MM.1S (cell line): ENCODE results near the gene COPS8.

Experiments used
- DNase-seq: peaks from one replicate; pipeline ENCODE4 v3.0.0-alpha.2; 2015
- H2AFZ ChIP-seq: fragments of 300-600 bp; sonication (generic); 2 replicates; pipeline ENCODE4 v1.6.0; 2016; ENCODE audit warnings: antibody characterized with exemption, low read length
- H3F3A ChIP-seq: fragments of 300-600 bp; sonication (generic); 2 replicates; pipeline ENCODE4 v1.6.1; 2016; ENCODE audit warnings: mild to moderate bottlenecking, antibody characterized with exemption, low read length, moderate library complexity, mixed read lengths; ENCODE audit not compliant: insufficient read depth
- H3K27ac ChIP-seq: fragments of 300-600 bp; sonication (generic); 2 replicates; pipeline ENCODE4 v1.5.1; 2016; ENCODE audit warnings: mild to moderate bottlenecking, low read length
- H3K27me3 ChIP-seq: fragments of 300-600 bp; sonication (generic); replicated peaks from 2 replicates; pipeline ENCODE4 v1.6.0; 2016; ENCODE audit warnings: low read length; ENCODE audit not compliant: insufficient read depth
- H3K36me3 ChIP-seq: fragments of 300-600 bp; sonication (generic); replicated peaks from 2 replicates; pipeline ENCODE4 v1.6.1; 2016; ENCODE audit warnings: mild to moderate bottlenecking, low read length, mixed read lengths; ENCODE audit not compliant: insufficient read depth
- H3K4me1 ChIP-seq: fragments of 300-600 bp; sonication (generic); 2 replicates; pipeline ENCODE4 v1.6.1; 2016; ENCODE audit warnings: low read length, mixed read lengths
- H3K4me2 ChIP-seq: fragments of 300-600 bp; sonication (generic); 2 replicates; pipeline ENCODE4 v1.6.0; 2016; ENCODE audit warnings: low read depth, low read length
- H3K4me3 ChIP-seq: fragments of 300-600 bp; sonication (generic); 2 replicates; pipeline ENCODE4 v1.5.1; 2016; ENCODE audit warnings: low read length, mixed read lengths
- H3K79me2 ChIP-seq: fragments of 300-600 bp; sonication (generic); 2 replicates; pipeline ENCODE4 v1.6.1; 2016; ENCODE audit warnings: mixed run types, low read length, mixed read lengths
- H3K9ac ChIP-seq: fragments of 300-600 bp; sonication (generic); 2 replicates; pipeline ENCODE4 v1.6.1; 2016; ENCODE audit warnings: low read length, mixed read lengths
- H3K9me2 ChIP-seq: fragments of 300-600 bp; sonication (generic); replicated peaks from 2 replicates; pipeline ENCODE4 v1.6.1; 2016; ENCODE audit warnings: mild to moderate bottlenecking, low read length, mixed read lengths; ENCODE audit not compliant: insufficient read depth
- H3K9me3 ChIP-seq: fragments of 300-600 bp; sonication (generic); replicated peaks from 2 replicates; pipeline ENCODE4 v1.6.1; 2016; ENCODE audit warnings: mild to moderate bottlenecking, low read length, mixed read lengths; ENCODE audit not compliant: insufficient read depth
- H4K20me1 ChIP-seq: fragments of 300-600 bp; sonication (generic); 2 replicates; pipeline ENCODE4 v1.6.1; 2016; ENCODE audit warnings: mild to moderate bottlenecking, low read length, moderate library complexity, mixed read lengths; ENCODE audit not compliant: insufficient read depth
- EZH2 ChIP-seq: fragments of 300-600 bp; sonication (generic); optimal IDR thresholded peaks from 2 replicates; pipeline ENCODE3; 2017; ENCODE audit warnings: low read depth, mild to moderate bottlenecking, antibody characterized with exemption, low read length, mixed read lengths
- EZH2phosphoT487 ChIP-seq: fragments of 300-600 bp; sonication (generic); IDR thresholded peaks from 2 replicates; pipeline ENCODE4 v1.6.1; 2018; ENCODE audit warnings: antibody characterized with exemption, low read length
- TF ChIP-seq, protein P1 (sequence below): fragments of 300-600 bp; sonication (generic); IDR thresholded peaks from 2 replicates; pipeline ENCODE4 v1.5.1; 2016; ENCODE audit warnings: antibody characterized with exemption, low read length, mixed read lengths

COPS8 gene

DNA sequence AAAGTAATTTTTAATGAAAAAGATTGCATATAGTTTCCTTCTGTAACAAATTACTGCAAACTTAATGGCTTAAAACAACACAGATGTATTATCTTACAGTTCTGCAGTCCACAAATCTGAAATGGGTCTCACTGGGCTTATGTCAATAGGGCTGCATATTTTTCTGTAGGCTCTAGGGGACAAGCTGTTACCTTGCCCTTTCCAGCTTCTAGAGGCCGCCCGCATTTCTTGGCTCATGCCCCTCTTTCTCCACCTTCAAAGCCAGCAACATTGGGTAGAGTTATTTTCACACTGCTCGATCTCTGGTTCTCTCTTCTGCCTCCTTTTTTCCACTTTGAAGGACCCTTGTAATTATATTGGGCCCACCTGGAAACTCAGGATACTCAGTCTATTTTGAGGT lies 16.7 kb downstream of the COPS8 start:
- Histone ChIP-seq H3K27me3 (no peaks in the 10 kb centered on the region), H3K9me3 (no peaks in the 10 kb centered on the region), H3K9ac (no peak overlapping the region), H3K27ac (no peak overlapping the region), H3K4me3 (no peak overlapping the region), H2AFZ (no peak overlapping the region), H4K20me1 (no peaks in the 10 kb centered on the region), H3K79me2 (no peaks in the 10 kb centered on the region), H3K4me2 (no peak overlapping the region), H3K9me2 (no peaks in the 10 kb centered on the region), H3F3A (no peaks in the 10 kb centered on the region), H3K4me1 (no peaks in the 10 kb centered on the region), H3K36me3 (no peaks in the 10 kb centered on the region; the same call in 1 of the 2 replicates)
- no peak for DNase-seq
- TF ChIP-seq, protein P1, sequence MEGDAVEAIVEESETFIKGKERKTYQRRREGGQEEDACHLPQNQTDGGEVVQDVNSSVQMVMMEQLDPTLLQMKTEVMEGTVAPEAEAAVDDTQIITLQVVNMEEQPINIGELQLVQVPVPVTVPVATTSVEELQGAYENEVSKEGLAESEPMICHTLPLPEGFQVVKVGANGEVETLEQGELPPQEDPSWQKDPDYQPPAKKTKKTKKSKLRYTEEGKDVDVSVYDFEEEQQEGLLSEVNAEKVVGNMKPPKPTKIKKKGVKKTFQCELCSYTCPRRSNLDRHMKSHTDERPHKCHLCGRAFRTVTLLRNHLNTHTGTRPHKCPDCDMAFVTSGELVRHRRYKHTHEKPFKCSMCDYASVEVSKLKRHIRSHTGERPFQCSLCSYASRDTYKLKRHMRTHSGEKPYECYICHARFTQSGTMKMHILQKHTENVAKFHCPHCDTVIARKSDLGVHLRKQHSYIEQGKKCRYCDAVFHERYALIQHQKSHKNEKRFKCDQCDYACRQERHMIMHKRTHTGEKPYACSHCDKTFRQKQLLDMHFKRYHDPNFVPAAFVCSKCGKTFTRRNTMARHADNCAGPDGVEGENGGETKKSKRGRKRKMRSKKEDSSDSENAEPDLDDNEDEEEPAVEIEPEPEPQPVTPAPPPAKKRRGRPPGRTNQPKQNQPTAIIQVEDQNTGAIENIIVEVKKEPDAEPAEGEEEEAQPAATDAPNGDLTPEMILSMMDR: no peak
- TF ChIP-seq EZH2: no peak
- TF ChIP-seq EZH2phosphoT487: no peak

DNA sequence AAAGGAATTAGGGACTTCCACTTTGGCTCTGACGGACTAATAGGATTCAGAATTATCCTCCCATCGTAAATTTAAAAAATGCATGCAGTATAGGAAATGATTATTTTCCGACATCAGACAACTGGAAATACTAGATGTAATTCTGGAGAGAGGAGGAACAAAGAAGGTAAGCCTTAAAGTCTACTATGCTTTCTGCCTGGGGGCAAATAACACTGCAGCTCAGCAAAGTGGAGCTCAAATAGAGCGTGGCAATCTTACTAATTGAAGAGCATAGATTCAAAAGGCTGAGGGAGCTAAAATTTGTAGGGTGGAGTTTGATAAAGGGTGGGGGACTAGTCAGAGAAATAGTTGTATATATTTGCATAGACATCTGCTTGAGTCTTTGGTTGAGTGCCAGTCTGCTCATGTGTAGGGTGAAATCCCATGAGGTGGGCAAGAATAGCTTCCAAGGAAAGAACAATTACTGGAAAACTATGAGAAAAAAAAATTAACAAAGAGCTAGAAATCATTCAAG lies 23.8 kb downstream of the COPS8 start:
- Histone ChIP-seq H3K36me3 (no peaks in the 10 kb centered on the region), H3K9me2 (no peaks in the 10 kb centered on the region), H3K9ac (no peak overlapping the region), H3K79me2 (no peaks in the 10 kb centered on the region), H4K20me1 (no peaks in the 10 kb centered on the region), H2AFZ (no peak overlapping the region), H3K4me1 (no peaks in the 10 kb centered on the region), H3K27ac (no peak overlapping the region), H3K4me2 (no peak overlapping the region), H3K27me3 (no peaks in the 10 kb centered on the region), H3K4me3 (no peak overlapping the region), H3K9me3 (no peaks in the 10 kb centered on the region), H3F3A (no peaks in the 10 kb centered on the region)
- TF ChIP-seq, protein P1: no peak
- TF ChIP-seq EZH2: no peak
- no peak for DNase-seq

DNA sequence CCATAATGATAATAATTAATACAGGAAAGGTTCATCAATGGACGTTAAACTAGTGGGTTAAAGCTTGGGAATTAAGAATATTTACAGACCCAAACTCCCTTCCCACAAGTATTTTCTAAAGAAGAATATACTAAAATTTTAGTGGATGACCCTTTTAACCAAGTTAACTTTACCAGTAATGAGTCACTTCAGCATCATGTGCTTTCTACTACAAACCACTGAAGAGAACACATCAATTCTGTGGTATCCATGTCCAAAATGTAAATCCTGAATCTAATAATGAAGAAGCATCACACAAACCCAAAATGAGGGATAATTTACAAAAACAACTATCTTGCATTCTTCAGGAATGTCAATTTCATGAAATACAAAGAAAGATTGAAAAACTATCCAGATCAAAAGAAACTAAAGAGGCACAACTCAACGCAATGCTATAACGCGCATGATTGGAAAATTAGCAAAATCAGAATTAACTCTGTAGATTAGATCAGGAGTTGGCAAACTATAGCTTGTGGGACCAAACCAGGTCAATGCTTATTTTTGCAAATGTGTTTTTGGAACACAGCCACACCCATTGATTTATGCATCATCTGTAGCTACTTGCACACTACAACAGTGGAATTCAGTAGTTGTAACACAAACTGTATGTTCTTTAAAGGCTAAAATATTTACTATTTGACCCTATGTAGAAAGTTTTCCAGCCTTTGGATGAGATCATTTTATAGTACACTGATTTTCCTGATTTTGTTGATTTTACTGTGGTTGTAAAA lies 27.5 kb downstream of the COPS8 start:
- H3F3A ChIP-seq: no peaks in the 10 kb centered on the region
- DNase-seq: no peak
- TF ChIP-seq EZH2 (no peak), EZH2phosphoT487 (no peak)
- TF ChIP-seq, protein P1: no peak
- H3K4me3 ChIP-seq: no peak overlapping the region
- H3K27me3 ChIP-seq: no peaks in the 10 kb centered on the region
- H3K27ac ChIP-seq: no peak overlapping the region
- H3K9me3 ChIP-seq: no peaks in the 10 kb centered on the region
- no peak overlapping the region for H3K9ac ChIP-seq
- H3K79me2 ChIP-seq: no peaks in the 10 kb centered on the region
- no peak overlapping the region for H3K4me2 ChIP-seq
- H3K36me3 ChIP-seq: no peaks in the 10 kb centered on the region
- H4K20me1 ChIP-seq: no peaks in the 10 kb centered on the region
- H2AFZ ChIP-seq: no peak overlapping the region
- no peaks in the 10 kb centered on the region for H3K9me2 ChIP-seq
- H3K4me1 ChIP-seq: no peaks in the 10 kb centered on the region
